ENCODE data around the gene AUNIP.

AUNIP gene

DNA sequence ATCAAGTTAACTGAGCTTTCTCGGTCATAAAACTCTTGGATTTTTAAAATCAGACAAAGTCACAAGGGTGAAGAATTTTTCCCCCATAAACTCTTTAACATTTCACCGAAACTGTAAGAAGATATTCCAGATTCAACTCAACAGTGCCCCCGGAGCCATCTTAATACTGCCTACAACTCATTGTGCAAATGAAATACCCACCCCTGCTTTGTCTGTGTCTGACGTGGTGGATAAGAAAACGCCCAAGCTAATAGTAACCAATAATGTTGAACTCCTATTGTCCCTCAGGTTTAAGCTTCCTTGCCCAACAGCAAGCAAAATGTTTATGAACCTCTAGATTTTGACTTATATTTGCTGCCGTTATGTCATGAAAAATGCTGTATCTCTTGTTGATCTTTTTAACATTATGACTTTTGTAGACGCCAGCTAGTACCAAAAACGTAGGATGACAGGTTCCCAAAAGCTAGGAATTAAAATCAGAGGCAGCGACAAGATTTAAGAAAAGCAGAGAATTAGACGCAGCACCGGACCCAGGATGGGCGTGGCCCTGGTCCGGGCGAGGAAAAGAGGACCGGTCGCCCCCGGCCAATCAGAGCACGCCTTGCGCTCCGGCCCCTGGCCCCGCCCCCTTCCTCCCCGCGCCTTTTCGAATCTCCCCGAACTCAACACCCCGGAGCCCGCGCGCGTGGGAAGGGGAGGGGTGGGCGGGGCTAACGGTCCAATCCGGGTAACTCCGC, 45.9 kb upstream of the AUNIP start:
- DNase-seq (ENCODE audit: low read depth), result peak; percentile 73
- peak overlapping the region; percentile 89 for H3K4me3 ChIP-seq (ENCODE audit: low read depth, low read length)
- TF ChIP-seq, protein P1, sequence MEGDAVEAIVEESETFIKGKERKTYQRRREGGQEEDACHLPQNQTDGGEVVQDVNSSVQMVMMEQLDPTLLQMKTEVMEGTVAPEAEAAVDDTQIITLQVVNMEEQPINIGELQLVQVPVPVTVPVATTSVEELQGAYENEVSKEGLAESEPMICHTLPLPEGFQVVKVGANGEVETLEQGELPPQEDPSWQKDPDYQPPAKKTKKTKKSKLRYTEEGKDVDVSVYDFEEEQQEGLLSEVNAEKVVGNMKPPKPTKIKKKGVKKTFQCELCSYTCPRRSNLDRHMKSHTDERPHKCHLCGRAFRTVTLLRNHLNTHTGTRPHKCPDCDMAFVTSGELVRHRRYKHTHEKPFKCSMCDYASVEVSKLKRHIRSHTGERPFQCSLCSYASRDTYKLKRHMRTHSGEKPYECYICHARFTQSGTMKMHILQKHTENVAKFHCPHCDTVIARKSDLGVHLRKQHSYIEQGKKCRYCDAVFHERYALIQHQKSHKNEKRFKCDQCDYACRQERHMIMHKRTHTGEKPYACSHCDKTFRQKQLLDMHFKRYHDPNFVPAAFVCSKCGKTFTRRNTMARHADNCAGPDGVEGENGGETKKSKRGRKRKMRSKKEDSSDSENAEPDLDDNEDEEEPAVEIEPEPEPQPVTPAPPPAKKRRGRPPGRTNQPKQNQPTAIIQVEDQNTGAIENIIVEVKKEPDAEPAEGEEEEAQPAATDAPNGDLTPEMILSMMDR (IDR thresholded peaks at IDR 0.05; ENCODE audit: low read depth, low read length, missing control alignments), result no peak

DNA sequence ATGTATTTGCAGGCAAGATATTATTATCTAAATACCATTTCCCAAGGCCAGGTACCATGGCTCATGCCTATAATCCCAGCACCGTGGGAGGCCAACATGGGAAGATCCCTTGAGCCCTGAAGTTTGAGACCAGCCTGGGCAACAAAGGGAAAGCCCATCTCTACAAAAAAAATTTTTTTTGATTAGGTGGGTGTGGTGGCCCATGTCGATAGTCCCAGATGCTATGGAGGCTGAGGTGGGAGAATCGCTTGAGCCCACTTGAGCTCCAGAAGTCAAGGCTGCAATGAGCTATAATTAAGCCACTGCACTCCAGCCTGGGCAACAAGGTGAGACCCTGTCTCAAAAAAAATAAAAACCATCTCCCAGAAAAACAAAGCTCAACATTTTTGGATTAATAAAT, 44.7 kb upstream of the AUNIP start:
- no peak for DNase-seq (ENCODE audit: low read depth)
- TF ChIP-seq, protein P1 (IDR thresholded peaks at IDR 0.05; ENCODE audit: low read depth, low read length, missing control alignments), result no peak

DNA sequence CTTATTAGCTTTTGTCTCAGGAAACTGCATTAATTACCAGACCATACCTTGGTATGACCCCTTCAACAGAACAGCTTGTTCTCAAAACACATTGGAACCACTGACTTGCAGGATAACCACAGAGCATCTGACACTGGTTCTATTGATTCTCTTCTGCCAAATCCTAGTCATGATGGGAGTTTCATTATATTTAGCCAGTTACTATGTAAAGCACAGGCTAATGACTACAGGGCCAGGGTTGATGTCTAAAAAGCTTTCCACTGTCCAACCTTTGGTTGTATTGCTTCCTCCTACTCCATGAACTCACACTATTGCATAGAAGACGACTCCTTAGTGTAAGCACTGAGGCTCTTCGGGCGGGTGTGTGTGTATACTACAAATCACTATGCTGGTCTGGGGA, 43.2 kb upstream of the AUNIP start:
- no peak for DNase-seq (ENCODE audit: low read depth)
- H3K4me3 ChIP-seq (ENCODE audit: low read depth, low read length), result no peak overlapping the region
- TF ChIP-seq, protein P1 (IDR thresholded peaks at IDR 0.05; ENCODE audit: low read depth, low read length, missing control alignments), result no peak

More for the DNA sequence above, 44.7 kb upstream of the AUNIP start:
- peak overlapping the region; percentile 89; the same call in 1 of the 2 replicates for H3K4me3 ChIP-seq (ENCODE audit: low read depth, low read length)

DNA sequence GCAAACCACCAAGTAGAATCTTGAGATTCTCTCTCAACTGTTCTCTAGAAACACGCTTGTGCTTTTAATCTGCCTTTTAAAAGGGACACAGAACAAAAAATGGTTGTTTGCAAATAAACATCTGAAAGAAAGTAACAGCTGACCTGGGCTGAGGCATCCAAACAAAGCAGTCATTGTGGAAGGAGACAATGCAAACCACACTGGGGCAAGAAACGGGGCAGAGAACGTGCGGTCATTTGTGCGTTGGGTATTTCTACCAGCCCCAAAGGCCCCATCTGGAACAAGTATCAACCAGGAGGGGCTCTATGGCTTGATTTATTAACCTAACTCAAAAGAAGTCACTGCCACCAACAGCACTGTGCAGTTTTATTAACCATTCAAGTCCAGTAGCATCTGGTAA, 41.0 kb upstream of the AUNIP start:
- DNase-seq (ENCODE audit: low read depth), result no peak
- no peak overlapping the region for H3K4me3 ChIP-seq (ENCODE audit: low read depth, low read length)
- TF ChIP-seq, protein P1 (IDR thresholded peaks at IDR 0.05; ENCODE audit: low read depth, low read length, missing control alignments), result no peak

DNA sequence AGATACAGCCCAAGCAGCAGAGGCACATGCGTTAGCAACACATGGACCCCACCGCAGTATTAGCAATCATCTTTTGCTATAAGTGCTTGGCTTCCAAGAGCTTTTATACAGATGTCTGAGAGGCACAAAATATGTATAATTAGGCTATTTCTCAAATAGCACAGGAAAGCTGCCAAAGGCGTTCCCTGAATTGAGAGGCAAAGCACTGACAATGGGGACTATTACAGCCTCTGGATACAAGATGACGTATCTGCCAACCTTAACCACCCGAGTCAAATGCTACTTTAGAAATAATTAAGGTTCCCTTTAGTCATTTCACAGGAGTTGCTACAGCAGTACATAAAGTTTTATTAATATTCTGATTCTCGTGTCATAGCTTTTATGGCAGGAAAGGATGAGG, 40.5 kb upstream of the AUNIP start:
- no peak overlapping the region for H3K4me3 ChIP-seq (ENCODE audit: low read depth, low read length)
- DNase-seq (ENCODE audit: low read depth), result no peak
- TF ChIP-seq, protein P1 (IDR thresholded peaks at IDR 0.05; ENCODE audit: low read depth, low read length, missing control alignments), result no peak

DNA sequence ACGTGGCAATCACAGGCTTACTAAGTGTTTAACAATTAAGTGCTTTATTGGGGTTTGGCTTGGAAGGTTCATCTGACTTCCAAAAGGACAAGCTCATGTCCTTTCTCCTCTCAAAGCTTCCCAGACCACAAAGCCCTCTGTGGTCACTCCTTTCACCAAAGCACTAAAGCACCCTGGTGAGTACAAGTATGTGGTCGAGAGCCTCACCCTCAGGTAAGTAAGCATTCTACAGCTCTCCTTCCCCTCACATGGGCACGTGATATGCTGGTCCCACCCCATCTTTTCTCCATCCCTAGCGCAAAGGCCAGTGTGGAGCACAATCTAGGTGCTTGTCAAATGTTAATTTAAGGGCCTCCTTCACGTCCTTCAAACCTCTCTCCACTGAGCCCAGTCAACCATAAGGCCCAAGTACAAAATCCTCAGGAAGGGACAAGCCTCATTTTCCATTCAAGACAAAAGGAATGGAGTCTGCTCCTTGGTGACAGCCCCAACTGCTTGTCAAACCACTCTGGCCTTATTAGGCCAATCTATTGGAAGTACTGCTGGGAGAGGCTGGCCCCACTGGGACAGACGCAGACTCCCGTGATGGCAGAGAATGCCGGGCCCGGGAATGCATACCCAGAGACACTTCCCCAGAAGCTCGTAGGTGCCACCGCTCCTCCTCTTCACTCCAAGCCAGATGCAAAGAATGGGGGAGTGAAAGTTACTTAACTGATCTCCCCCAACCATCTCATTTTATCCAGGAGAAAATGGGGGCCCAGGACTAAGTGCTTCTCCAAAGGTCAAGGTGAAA, 39.2 kb upstream of the AUNIP start:
- no peak overlapping the region for H3K4me3 ChIP-seq (ENCODE audit: low read depth, low read length)
- TF ChIP-seq, protein P1 (IDR thresholded peaks at IDR 0.05; ENCODE audit: low read depth, low read length, missing control alignments), result no peak
- DNase-seq (ENCODE audit: low read depth), result no peak
